HEK293T (cell line): ENCODE data around the gene FBN1.

Source experiments
- ARNT ChIP-seq: fragments of 450-650 bp; IDR thresholded peaks from 2 replicates; pipeline ENCODE4 v1.6.1; 2017; ENCODE audit warnings: mild to moderate bottlenecking
- BHLHE40 ChIP-seq: fragments of 450-650 bp; IDR thresholded peaks from 2 replicates; pipeline ENCODE4 v1.6.1; 2016; ENCODE audit warnings: mild to moderate bottlenecking, moderate library complexity, borderline replicate concordance
- FOXA1 ChIP-seq: fragments of 450-650 bp; IDR thresholded peaks from 2 replicates; pipeline ENCODE4 v1.6.1; 2016; ENCODE audit warnings: mild to moderate bottlenecking
- FOXK2 ChIP-seq: fragments of 450-650 bp; IDR thresholded peaks from 2 replicates; pipeline ENCODE4 v1.6.1; 2016; ENCODE audit warnings: mild to moderate bottlenecking
- NFRKB ChIP-seq: fragments of 450-650 bp; IDR thresholded peaks from 2 replicates; pipeline ENCODE4 v1.6.1; 2016; ENCODE audit warnings: mild to moderate bottlenecking, moderate library complexity
- SP1 ChIP-seq: fragments of 450-650 bp; IDR thresholded peaks from 2 replicates; pipeline ENCODE4 v1.6.1; 2017
- SUZ12 ChIP-seq: fragments of 450-650 bp; IDR thresholded peaks from 2 replicates; pipeline ENCODE4 v1.6.1; 2016; ENCODE audit warnings: mild to moderate bottlenecking
- ZNF384 ChIP-seq: fragments of 450-650 bp; IDR thresholded peaks from 2 replicates; pipeline ENCODE4 v1.6.1; 2016

DNA sequence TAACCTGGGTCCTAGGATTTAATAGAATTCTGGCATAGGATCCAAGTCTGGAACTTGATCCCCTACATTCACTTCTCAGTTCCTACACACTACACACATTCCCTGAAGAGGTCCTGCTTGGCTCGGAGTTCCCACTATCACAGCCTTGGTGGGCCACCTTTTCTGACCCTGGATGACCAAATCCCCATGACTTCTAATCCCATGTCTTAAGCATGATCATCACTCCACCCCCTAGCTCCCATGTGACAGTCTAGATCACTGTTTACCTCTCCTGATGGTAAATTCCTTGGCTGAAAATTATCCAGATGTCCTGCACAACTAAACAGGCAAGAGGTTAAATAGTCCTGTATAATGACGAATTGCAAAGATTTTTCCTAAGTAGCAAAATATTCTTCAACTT is 274.0 kb downstream of the FBN1 start:
- TF ChIP-seq FOXK2, result no peak
- no peak for TF ChIP-seq SUZ12
- no peak for TF ChIP-seq BHLHE40
- TF ChIP-seq ARNT, result no peak
- TF ChIP-seq FOXA1, result no peak
- TF ChIP-seq SP1, result no peak
- TF ChIP-seq ZNF384, result no peak
- no peak for TF ChIP-seq NFRKB
